ENCODE results near the gene PTPRM. TPM values are rescaled to one million over a fixed set of nuclear protein-coding genes. Genes with fewer than 3 reads are reported as not detected.
A peak's percentile ranks its signal among the peaks of the same experiment; 100 is the strongest.

PTPRM gene
- total and polyA plus RNA-seq, 12 donors, result 31.7 to 116 (median 61.2) TPM

DNA sequence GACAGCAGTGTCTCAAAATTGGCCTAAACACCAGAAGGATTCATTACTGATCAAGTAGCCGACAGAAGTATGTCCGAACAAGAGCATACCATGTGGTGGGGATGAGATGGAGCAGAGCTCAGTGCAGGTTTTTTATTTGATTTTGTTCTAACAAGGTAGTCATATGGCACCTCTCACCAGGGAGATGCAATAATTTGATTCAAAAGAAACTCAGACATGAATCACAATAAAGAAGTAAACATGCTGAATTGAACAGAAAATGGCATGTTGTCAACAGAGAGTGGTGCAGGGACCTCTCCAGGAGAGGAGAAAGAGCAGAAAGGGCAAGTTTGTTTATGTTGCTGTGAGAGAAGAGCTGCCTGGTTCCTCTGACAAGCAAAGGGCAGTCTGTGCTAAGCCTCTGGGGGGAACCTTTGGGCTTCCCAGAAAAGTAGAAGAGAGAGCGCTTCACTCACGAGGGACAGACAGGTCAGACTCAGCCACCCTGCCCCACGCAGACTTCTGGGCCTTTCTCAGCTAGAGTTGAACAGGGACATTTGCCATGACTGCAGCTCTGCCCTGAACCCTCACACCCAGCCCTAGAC lies 690.8 kb downstream of the PTPRM start:
- Histone ChIP-seq H3K27me3 (no peaks in the 10 kb centered on the region), H3K4me3 (no peak overlapping the region), H3K9me3 (replicated peaks in 1 of 3) (no peaks in the 10 kb centered on the region), H3K4me1 (replicated peaks in 1 of 2) (peaks cover 0 to 2% of the 10 kb centered on the region in 2 donors), H3K36me3 (replicated peaks in 1 of 2) (no peaks in the 10 kb centered on the region), H3K27ac (peak overlapping the region in 1 of 5 donors; percentile 14)
- DNase-seq, result no peak
- 83 to 94% (median 88%) methylated on average over 4 to 5 of the region's 5 CpGs for WGBS, 4 donors
- no peak for TF ChIP-seq POLR2A (IDR thresholded peaks at IDR 0.05)
- TF ChIP-seq, protein P1, sequence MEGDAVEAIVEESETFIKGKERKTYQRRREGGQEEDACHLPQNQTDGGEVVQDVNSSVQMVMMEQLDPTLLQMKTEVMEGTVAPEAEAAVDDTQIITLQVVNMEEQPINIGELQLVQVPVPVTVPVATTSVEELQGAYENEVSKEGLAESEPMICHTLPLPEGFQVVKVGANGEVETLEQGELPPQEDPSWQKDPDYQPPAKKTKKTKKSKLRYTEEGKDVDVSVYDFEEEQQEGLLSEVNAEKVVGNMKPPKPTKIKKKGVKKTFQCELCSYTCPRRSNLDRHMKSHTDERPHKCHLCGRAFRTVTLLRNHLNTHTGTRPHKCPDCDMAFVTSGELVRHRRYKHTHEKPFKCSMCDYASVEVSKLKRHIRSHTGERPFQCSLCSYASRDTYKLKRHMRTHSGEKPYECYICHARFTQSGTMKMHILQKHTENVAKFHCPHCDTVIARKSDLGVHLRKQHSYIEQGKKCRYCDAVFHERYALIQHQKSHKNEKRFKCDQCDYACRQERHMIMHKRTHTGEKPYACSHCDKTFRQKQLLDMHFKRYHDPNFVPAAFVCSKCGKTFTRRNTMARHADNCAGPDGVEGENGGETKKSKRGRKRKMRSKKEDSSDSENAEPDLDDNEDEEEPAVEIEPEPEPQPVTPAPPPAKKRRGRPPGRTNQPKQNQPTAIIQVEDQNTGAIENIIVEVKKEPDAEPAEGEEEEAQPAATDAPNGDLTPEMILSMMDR (IDR thresholded peaks at IDR 0.05), result no peak
- intact Hi-C loops (cut with DNase I), result loop anchor here in 1 of 2 donors (10.0 kb wide), 1 partner anchor 63 kb away; no protein-coding TSS in a partner anchor

DNA sequence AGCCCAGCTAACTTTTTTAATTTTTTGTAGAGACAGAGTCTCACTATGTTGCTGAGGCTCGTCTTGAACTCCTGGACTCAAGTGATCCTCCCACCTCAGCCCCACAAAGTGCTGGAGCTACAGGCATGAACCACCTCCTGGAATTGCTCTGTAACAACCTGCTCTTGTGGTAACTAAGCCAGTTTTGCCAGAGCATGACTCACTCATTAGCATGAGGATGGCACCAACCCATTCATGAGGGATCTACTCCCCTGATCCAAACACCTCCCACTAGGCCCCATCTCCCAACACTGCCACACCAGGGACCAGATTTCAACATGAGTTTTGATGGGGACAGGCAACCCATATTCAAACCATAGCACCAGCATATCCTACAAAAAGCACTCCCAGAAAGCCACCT lies 693.2 kb downstream of the PTPRM start:
- Histone ChIP-seq H3K9me3 (replicated peaks in 1 of 3) (no peaks in the 10 kb centered on the region), H3K27me3 (no peaks in the 10 kb centered on the region), H3K4me1 (replicated peaks in 1 of 2) (peaks cover 0 to 2% of the 10 kb centered on the region in 2 donors), H3K4me3 (no peak overlapping the region), H3K27ac (no peak overlapping the region), H3K36me3 (replicated peaks in 1 of 2) (no peaks in the 10 kb centered on the region)
- 88 to 100% (median 96%) methylated on average over 1 of the region's 1 CpG for WGBS, 4 donors
- DNase-seq, result no peak
- no peak for TF ChIP-seq POLR2A (IDR thresholded peaks at IDR 0.05)
- TF ChIP-seq, protein P1 (IDR thresholded peaks at IDR 0.05), result no peak
- intact Hi-C loops (cut with DNase I), result no loop called here

DNA sequence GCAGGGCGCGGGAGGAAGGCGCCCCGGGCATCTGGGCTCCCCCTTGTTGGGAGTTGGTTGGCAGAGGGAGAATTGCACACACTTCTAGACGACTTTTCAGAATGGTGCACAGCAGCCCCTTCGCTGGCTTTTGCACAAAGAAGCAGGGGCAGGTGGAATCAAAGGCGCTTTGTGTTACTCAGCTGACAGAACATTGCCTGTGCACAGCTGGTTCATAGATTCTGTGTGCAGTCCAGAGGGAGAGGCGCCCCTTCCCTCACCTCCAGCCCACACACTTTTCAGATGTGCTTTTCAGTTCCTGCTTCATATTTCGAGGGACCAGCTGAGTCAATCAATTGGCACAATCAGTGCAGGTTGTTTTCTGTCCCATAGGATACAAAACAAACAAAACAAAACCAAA lies 693.7 kb downstream of the PTPRM start:
- Histone ChIP-seq H3K4me3 (no peak overlapping the region), H3K4me1 (replicated peaks in 1 of 2) (peaks cover 0 to 2% of the 10 kb centered on the region in 2 donors), H3K27ac (no peak overlapping the region), H3K9me3 (replicated peaks in 1 of 3) (no peaks in the 10 kb centered on the region), H3K27me3 (no peaks in the 10 kb centered on the region), H3K36me3 (replicated peaks in 1 of 2) (no peaks in the 10 kb centered on the region)
- TF ChIP-seq POLR2A (IDR thresholded peaks at IDR 0.05), result no peak
- TF ChIP-seq, protein P1 (IDR thresholded peaks at IDR 0.05), result no peak
- intact Hi-C loops (cut with DNase I), result no loop called here
- WGBS, 4 donors, result 87 to 91% (median 88%) methylated on average over 6 to 9 of the region's 9 CpGs
- no peak for DNase-seq

DNA sequence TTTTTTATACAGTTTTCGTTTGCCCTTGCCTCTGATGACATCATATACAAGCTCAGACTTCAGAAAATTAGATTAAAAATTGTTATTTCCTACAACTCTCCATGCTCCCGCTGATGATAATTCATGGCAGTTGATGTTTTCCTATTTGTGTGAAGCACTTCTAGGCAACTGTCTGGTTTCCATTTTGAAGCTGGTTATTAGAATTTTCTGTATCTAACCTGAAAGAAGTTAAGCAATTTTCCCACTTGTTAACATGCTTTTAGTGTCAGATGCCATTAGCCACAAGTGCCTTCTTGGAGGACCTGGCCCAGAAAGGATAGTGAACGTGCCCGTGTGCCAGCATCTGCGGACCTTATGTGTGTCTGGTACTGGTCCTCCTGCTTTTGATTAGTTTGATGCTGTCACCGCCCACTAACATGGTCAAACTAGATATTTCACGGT lies 694.6 kb downstream of the PTPRM start:
- H3K36me3 ChIP-seq (replicated peaks in 1 of 2), result no peaks in the 10 kb centered on the region

More for the DNA sequence above, 694.6 kb downstream of the PTPRM start:
- TF ChIP-seq POLR2A (IDR thresholded peaks at IDR 0.05), result no peak
- TF ChIP-seq, protein P1 (IDR thresholded peaks at IDR 0.05), result no peak
- Histone ChIP-seq H3K27me3 (no peaks in the 10 kb centered on the region), H3K27ac (no peak overlapping the region), H3K9me3 (replicated peaks in 1 of 3) (no peaks in the 10 kb centered on the region), H3K4me1 (replicated peaks in 1 of 2) (peaks cover 0 to 2% of the 10 kb centered on the region in 2 donors), H3K4me3 (no peak overlapping the region)
- no peak for DNase-seq
- intact Hi-C loops (cut with DNase I), result no loop called here
- 85 to 92% (median 91%) methylated on average over 7 of the region's 7 CpGs for WGBS, 4 donors
